GM19193 (cell line): ENCODE data around the gene FBXL14.

Experiments used
- POLR2A ChIP-seq: IDR thresholded peaks from 4 replicates; pipeline ENCODE4 v1.6.1; 2011; ENCODE audit not compliant: insufficient read depth, insufficient read length; ENCODE audit errors: extremely low read depth

FBXL14 gene

DNA sequence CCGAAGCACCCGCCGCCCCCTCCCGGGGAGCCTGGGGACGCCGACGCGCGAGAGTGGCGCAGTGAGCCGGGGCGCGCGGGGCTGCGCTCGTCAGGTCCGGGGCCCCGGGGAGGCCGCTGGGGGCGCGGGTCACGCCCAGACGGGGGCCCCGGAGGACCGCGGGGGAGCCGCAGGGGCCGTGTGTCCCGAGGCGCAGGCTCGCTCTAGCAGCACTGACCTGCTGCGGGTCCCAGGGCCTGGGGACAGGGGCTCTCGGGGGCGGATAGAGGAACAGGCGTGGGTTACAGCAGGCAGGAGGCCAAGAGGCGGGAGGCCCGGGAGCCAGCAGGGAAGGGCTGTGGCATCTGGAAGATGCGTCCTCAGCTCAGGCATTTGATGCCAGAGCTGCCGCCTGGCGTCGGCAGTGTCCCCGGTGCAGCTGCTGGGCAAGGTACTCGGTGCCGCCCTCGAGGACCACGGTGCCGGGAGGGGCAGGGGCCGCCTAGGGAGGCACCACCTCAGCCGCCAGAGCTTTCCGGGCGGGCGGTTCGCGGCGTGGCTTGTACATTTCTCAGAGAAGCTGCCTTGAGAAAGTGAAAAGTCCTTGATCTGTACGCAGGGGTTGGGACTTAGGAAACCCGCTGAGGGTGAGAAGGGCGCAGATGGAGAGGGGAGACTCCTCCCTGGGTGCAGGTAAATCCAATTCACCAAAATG is 35.9 kb upstream of the FBXL14 start:
- TF ChIP-seq POLR2A: no peak

DNA sequence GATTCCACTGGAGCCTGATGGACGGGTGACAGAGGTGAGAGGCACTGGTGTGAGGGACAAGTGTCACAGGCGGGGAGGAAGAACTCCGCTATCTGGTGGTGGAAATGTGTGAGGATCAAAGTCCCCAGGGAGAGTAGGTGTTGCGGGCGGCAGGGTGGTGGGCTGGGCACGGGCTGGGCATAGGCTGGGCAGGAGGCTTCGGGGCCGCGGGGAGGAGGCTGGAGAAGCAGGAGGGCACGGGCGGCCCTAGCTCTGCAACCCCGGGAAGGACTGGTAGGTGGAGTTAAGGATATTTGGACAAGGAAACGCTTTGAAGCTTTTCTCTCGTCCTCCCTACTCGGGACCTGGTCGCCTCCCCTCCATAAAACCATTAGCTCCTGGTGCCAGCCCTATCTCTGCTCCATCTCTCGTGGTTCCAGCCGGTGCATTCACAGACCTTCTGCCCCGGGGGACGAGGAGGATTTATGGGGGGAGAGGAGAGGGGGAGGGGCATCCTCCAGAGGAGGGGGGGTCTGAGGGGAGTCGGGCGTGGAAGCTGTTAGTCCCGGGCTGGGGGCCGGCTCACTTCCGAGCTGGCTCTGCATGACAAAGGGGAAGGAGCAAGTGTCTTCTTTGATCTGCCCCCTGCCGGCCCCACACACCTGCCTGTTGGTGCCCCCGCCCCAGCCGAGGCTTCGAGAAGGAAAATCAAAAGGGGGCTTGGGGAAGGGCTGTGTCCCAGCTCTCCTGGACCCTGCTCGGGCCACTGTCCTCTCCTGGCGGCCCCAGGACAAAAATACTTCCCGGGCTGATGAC is 35.2 kb upstream of the FBXL14 start:
- TF ChIP-seq POLR2A: no peak

DNA sequence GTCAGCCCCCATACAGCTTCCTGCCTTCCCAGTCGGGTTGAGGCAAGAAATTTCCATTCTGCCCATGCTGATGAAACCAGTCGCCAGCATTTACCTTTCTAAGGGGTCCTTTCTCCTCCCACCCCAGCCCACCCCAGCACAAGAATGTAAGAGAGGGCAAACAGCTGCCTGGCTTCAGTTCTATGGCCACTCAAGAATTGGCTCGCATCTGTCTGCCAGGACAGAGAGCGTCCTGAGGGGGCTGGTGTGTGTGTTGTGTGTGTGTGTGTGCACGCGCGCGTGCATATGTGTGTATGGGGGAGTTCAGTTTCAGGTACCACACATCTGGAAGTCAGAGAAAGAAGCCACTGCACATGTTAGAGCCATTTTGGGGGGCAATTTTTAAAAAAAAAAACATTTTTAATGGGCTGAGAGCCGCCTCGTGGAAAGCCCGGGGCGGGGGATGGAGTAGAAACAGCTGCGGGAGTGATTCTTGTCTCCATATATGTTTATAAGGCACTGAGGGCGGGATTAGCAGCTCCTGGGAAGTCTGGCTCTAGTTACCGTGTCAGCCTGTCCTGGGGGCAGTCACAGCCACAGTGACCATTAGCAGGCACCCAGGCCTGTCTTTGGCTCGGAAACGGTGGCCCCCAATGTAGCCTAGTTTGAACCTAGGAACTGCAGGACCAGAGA is 34.4 kb upstream of the FBXL14 start, which contains the start of gene WNT5B:
Gene WNT5B, plus strand, starts transcription at position 566 of the 672 bp plus-strand sequence. CDS start 2,124 bp downstream, outside the sequence.
- no peak for TF ChIP-seq POLR2A

DNA sequence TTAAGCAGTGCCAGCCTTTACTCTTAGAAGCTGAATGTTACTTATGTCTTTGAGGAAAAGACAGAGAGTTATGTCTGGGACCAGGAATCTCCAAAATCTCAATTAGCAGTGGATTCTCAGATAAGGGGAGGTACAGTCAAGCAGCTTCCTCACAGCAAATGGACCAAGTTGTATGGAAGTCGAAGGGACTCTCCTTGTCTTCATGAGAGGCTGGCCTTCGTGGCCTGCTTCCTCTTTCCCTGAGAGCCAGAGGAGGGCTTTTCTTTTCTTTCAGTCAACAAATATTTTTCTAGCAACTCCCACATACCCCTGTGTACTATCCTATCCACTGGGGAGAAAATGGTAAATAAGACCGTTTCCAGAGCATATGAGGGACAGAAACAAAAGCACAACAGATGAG is 28.0 kb upstream of the FBXL14 start:
- no peak for TF ChIP-seq POLR2A

DNA sequence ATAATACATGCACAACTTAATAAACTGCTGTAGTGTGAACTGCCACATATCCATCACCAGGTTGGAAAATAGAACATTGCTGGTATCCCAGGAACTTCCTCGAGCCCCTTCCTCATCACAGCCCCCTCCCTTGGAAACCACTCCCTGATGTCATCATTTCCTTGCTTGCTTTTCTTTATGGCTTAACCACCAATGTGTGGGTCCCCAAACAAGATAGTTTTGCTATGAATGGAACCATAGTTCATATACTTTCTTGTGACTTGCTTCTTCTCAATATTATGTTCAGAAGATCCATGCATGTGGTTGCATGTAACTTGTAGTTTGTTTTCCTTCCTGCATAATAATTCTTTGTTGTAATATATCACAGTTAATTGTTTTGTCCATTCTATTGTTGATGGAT is 25.7 kb upstream of the FBXL14 start:
- TF ChIP-seq POLR2A: no peak

DNA sequence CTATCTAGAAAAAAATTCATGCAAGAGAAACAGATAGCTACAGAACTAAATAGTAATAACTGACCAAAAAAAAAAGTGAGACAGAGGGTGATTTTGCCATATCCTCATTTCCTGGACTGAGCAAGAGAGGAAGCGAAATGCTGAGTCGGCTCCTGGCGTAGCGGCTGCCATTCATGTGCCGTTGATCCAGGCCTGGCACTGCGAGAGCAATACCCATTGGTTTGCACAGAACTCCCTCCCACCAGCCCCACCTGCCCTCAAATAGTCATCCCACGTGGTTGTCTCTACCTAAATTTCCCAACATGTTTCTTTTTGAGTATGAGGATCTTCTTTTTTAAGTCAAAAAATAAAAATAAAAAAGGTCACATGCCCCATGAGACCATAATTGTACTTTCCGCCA is 25.2 kb upstream of the FBXL14 start:
- no peak for TF ChIP-seq POLR2A

DNA sequence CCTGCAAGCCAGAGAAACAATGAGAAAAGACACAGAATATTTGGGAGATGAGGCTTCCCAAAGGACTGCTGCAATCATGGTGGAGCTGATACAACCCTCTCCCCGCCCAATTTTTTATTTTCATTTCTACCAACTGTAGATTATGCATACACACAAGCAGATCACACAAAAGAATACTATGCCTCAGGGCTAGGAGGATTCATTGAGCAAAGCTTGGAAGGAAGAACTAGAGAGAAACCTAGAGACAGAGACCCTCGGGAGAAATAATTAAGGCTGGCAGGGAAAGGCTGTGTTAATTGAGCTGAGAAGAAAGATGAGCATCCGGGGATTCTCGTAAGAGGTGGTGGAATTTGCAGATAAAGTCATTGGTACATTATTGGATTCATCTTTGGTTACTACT is 24.8 kb upstream of the FBXL14 start:
- no peak for TF ChIP-seq POLR2A

DNA sequence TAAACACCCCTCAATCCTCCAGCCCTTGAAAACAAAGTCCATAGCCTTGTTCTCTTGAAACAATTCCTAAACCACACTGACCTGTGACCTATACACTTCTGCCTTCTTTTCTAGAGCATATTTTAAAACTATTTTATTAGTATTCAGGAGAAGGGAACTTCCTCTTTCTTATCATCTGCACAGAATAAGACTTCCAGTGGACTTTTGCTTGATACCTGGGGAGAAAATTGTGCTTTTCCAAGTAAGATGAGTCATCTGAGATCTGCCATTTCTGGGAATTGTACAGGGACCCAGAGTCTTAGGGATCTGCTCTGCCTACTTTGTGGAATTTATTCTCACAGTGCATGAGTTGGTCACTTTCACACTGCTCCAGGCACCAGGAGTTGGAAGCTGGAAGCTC is 24.1 kb upstream of the FBXL14 start:
- TF ChIP-seq POLR2A: no peak

DNA sequence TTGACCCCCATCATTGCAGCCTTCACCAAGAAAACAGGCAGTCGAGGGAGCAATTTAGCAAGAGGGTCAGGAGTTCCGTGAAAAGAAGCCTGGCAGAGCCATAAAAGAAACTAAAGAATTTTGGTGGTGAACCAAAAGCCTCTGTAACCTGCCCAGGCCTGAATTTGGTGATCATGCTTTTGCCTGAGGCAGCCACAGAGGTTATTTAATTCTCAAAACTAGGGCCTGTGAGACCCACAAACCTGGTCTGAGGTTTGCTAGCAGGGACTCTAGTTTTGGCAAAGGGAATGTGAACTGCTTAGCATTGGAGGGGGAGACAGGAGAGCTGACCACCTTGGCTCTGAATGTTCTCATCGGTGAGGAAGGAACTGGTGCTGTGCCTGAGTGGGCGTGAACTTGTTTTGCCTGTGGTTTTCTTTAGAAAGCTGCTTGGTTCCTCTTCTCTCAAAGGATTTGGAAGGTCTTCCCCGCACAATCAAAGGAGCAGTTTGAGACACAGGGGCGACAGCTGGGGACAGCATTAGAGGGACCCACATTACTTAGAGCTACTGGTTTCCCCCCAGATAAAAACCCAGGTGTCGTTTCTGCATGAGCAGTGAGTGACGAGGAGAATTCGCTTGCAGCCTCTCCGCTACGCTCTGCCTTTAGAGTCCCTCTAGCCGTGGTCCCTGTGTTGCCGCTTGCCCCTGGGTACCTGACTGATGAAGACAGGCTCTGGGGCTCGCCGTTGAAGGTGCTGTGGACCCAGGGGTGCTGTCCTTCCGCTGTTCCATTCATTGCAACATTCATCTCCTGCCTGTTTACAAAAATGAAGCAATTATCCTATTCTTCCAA is 22.1 kb upstream of the FBXL14 start:
- TF ChIP-seq POLR2A: no peak

DNA sequence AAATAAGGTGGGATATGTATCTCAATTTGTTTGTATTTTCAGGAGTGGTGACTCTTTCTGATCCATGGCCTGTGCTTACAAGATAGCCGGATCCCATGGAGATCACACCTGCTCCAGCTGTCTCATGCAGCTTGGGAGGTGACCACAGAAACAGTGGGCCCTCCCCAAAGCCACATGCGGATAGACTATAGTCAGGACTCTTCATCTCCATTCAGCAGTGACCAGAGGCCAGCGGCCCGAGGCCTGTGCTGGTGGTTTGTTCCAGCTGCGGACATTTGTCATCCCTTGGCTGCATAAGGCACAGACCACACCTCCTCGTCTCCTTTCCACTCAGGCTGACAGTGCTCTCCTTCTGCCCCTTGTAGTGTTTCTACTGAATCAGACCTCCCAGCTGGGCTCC is 20.0 kb upstream of the FBXL14 start:
- TF ChIP-seq POLR2A: no peak

DNA sequence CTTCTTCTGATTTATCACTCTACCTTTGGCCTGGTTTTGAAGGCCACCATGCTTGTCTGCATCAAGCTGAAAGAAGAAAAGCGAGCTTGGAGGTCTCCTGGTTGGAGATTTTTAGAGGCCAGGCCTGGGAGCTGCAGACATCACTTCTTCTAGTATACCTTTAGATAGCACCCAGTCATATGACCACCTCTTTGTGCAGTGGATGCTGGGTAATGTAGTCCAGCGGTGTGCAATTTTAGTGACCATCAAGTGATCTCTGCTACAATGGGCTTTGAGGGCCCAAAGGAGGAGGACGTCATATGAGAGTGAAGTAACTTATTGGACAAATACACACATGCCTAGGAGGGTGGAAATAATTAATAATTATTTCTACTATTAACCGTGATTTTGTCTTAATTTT is 19.5 kb upstream of the FBXL14 start:
- no peak for TF ChIP-seq POLR2A

DNA sequence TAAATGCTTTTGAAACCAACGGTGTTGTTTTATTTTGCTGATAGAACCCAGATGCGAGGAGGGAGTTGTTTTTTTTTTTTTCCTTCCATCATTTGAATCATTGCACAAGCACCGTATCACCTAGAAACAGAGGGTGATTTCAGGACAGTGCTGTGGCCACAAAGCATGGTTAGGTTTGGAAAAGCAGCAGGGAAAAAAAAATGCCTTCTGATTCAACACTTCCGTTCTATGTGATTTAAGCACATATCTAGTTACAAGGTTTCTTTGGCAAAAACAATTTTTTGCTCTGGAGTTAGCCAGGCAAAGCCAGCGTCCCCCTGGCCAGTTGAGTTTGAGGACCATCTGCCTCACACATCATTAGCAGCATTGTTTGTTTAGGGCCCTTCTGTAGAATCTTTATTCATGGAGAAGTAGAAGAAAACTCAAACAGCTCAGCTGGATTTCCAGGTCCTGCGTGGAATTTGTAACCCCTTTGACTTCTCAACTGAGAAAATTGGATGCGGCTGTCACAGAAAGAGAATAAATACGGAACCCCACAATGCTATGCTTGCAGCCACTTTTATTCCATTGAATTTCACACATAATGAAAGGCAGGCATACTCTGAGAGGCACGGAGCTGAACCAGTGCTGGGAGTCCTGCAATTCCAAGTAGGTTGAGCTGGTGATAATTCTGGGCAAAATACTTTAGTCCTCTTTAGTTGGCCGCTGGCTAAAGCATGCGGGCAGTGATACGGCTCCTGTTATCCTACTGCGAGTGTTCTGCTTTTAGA is 17.6 kb upstream of the FBXL14 start:
- no peak for TF ChIP-seq POLR2A

DNA sequence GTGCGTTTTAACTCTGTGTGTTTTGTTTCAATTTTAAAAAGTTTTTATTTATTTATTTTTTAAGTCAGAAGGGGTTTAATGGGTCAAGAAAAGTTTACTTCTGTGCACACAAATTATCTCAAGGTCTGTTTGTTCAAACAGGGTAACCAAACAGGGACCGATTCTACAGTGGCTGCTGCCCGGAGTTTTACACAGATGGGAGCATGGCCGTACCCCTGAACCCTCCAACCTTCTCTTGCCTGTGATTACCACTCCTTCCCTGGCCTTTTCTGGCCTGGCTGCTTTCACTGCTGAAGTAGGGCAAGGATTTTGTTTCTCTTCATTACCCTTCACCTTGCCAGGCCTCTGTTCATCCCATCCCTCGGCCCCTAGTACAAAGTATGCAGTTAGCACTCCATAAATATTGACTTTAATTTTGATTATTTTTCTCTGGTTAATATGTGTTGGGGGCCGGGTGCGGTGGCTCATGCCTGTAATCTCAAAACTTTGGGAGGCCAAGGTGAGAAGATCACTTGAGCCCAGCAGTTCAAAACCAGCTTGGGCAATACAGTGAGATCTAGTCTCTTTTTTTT is 15.8 kb upstream of the FBXL14 start:
- TF ChIP-seq POLR2A: no peak

DNA sequence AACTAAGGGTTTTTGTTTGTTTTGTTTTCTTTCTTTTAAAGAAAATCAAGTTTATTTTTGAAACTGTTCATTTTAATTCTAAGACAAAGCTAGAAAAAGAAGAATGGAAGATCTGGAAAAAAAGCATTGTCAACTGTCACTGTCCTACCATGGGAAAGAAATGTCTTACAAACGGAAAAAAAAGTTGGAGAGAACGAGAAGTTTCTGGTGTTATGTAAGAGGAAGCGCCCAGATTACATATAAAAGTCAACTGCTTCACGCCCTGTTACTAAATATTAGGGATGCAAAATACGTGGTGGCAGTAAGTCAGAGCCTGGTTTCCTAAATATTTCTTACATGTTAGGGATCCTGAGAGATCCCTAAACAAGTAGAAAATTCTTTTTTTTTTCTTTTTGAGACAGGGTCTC is 14.3 kb upstream of the FBXL14 start:
- no peak for TF ChIP-seq POLR2A
